ENCODE measurements around the gene COL27A1.

COL27A1 gene

GRCh38 chr9:114149765-114150340, 5.5 kb upstream of the COL27A1 start:
- no peak for DNase-seq

- DNase-seq = no peak
These were observed 4.7 kb upstream of the COL27A1 start for GRCh38 chr9:114150608-114151007.

- DNase-seq = peak in 2 of 3 experiments; percentile 7 to 19
These were observed 3.8 kb upstream of the COL27A1 start for GRCh38 chr9:114151426-114151956.

GRCh38 chr9:114153761-114154599, 1.4 kb upstream of the COL27A1 start:
- no peak for DNase-seq

GRCh38 chr9:114154600-114155102, 686 bp upstream of the COL27A1 start:
- DNase-seq = no peak

- peak in 1 of 3 experiments; percentile 71 for DNase-seq
These were observed 789 bp downstream of the COL27A1 start for GRCh38 chr9:114155995-114156656.

- DNase-seq = peak in 2 of 3 experiments; percentile 49 to 71
These were observed 1.5 kb downstream of the COL27A1 start for GRCh38 chr9:114156657-114157421.

GRCh38 chr9:114157516-114158176, 2.3 kb downstream of the COL27A1 start:
- no peak for DNase-seq

- no peak for DNase-seq
These were observed 3.3 kb downstream of the COL27A1 start for GRCh38 chr9:114158482-114159130.

- no peak for DNase-seq
These were observed 4.4 kb downstream of the COL27A1 start for GRCh38 chr9:114159691-114160090.

GRCh38 chr9:114161513-114161912, 6.2 kb downstream of the COL27A1 start:
- no peak for DNase-seq

GRCh38 chr9:114163517-114163951, 8.2 kb downstream of the COL27A1 start:
- peak in 1 of 3 experiments; percentile 21 for DNase-seq

GRCh38 chr9:114164191-114164794, 9.0 kb downstream of the COL27A1 start:
- no peak for DNase-seq

GRCh38 chr9:114165407-114166102, 10.2 kb downstream of the COL27A1 start:
- no peak for DNase-seq

GRCh38 chr9:114166103-114166470, 10.8 kb downstream of the COL27A1 start:
- no peak for DNase-seq

- DNase-seq = no peak
These were observed 11.6 kb downstream of the COL27A1 start for GRCh38 chr9:114166614-114167572.

GRCh38 chr9:114167591-114168091, 12.3 kb downstream of the COL27A1 start:
- no peak for DNase-seq

GRCh38 chr9:114168281-114169028, 13.1 kb downstream of the COL27A1 start:
- DNase-seq = no peak

Measured in NCI-H1417 (cell line).